K562 (cell line): Measurements from ENCODE around the gene DYNLT5.

Source experiments
- ATF1 ChIP-seq, 2 experiments: fragments of 450-650 bp in 1 of 2; IDR thresholded peaks; 2 replicates each; pipeline ENCODE4 v1.6.1; 2016; ENCODE audit warnings: missing compliant biosample characterization in 1 of 2, missing genetic modification characterization in 1 of 2
- ATF7 ChIP-seq: fragments of 450-650 bp; IDR thresholded peaks from 2 replicates; pipeline ENCODE4 v1.7.1; 2014; ENCODE audit warnings: mild to moderate bottlenecking, moderate library complexity
- BHLHE40 ChIP-seq: IDR thresholded peaks from 2 replicates; pipeline ENCODE4 v1.6.1; 2011; ENCODE audit warnings: low read length, improper control_type of control experiment
- FOXK1 ChIP-seq: sonication (generic); formaldehyde crosslinking; IDR thresholded peaks from 2 replicates; pipeline ENCODE4 v1.8.0; 2022; ENCODE audit warnings: missing genetic modification reagents, mild to moderate bottlenecking, borderline replicate concordance
- MYBL2 ChIP-seq, 2 experiments: fragments of 450-650 bp in 1 of 2; sonication (generic) in 1 of 2; formaldehyde crosslinking in 1 of 2; IDR thresholded peaks; 2 replicates each; pipeline versions ENCODE4 v1.6.1 to v1.8.1; 2017 to 2022; ENCODE audit warnings: borderline replicate concordance in 1 of 2, inconsistent platforms in 1 of 2, low read depth in 1 of 2, mild to moderate bottlenecking in 1 of 2, missing genetic modification reagents in 1 of 2, moderate library complexity in 1 of 2
- PHB2 ChIP-seq: fragments of 450-650 bp; IDR thresholded peaks from 2 replicates; pipeline ENCODE4 v1.6.1; 2017; ENCODE audit warnings: low read depth
- POLR2A ChIP-seq: fragments of 450-650 bp; conservative IDR thresholded peaks from 2 replicates; pipeline ENCODE4 v1.6.1; 2016
- SIN3A ChIP-seq, 2 experiments: fragments of 150-350 bp in 1 of 2; IDR thresholded peaks; 2 replicates each; pipeline ENCODE4 v1.6.1; 2011 to 2016; ENCODE audit warnings: borderline replicate concordance in 2 of 2, low read depth in 2 of 2, low read length in 2 of 2, mild to moderate bottlenecking in 2 of 2, moderate library complexity in 2 of 2; ENCODE audit not compliant: control insufficient read depth in 1 of 2
- STAT6 ChIP-seq: sonication (generic); formaldehyde crosslinking; IDR thresholded peaks from 2 replicates; pipeline ENCODE4 v1.8.1; 2023; ENCODE audit warnings: mild to moderate bottlenecking, missing genetic modification reagents
- TF ChIP-seq, protein P1 (sequence below), 3 experiments: IDR thresholded peaks in 2 of 3; conservative IDR thresholded peaks in 1 of 3; 2 replicates each; pipeline ENCODE4 v1.5.1; 2011 to 2012; ENCODE audit warnings: low read length in 3 of 3, mild to moderate bottlenecking in 3 of 3, control low read depth in 2 of 3, improper control_type of control experiment in 1 of 3, inconsistent platforms in 1 of 3, low read depth in 1 of 3, mixed read lengths in 1 of 3, moderate library complexity in 1 of 3; ENCODE audit not compliant: insufficient read depth in 2 of 3

- TF ChIP-seq STAT6 (no peak), ATF7 (no peak), SIN3A (IDR thresholded peaks at IDR 0.05; ENCODE audit: borderline replicate concordance in 2 of 2, control insufficient read depth in 1 of 2, low read depth in 2 of 2, low read length in 2 of 2) (no peak), PHB2 (no peak), FOXK1 (CRISPR knock-in tag) (no peak), BHLHE40 (no peak), POLR2A (no peak), MYBL2 (IDR thresholded peaks at IDR 0.05; ENCODE audit: low read depth) (no peak), MYBL2 (CRISPR knock-in tag; IDR thresholded peaks at IDR 0.05; ENCODE audit: borderline replicate concordance) (no peak), ATF1 (CRISPR knock-in tag; IDR thresholded peaks at IDR 0.05) (no peak), ATF1 (tag; IDR thresholded peaks at IDR 0.05) (no peak)
- TF ChIP-seq, protein P1, sequence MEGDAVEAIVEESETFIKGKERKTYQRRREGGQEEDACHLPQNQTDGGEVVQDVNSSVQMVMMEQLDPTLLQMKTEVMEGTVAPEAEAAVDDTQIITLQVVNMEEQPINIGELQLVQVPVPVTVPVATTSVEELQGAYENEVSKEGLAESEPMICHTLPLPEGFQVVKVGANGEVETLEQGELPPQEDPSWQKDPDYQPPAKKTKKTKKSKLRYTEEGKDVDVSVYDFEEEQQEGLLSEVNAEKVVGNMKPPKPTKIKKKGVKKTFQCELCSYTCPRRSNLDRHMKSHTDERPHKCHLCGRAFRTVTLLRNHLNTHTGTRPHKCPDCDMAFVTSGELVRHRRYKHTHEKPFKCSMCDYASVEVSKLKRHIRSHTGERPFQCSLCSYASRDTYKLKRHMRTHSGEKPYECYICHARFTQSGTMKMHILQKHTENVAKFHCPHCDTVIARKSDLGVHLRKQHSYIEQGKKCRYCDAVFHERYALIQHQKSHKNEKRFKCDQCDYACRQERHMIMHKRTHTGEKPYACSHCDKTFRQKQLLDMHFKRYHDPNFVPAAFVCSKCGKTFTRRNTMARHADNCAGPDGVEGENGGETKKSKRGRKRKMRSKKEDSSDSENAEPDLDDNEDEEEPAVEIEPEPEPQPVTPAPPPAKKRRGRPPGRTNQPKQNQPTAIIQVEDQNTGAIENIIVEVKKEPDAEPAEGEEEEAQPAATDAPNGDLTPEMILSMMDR (IDR thresholded peaks at IDR 0.05 in 2 of 3, conservative IDR thresholded peaks at IDR 0.05 in 1 of 3; ENCODE audit: insufficient read depth in 2 of 3, low read depth in 1 of 3, low read length in 3 of 3), result no peak
These were observed 8.2 kb downstream of the DYNLT5 start for GRCh38 chr1:66760506-66760905.
